Measurements from ENCODE around the gene MXRA8.

MXRA8 gene

DNA sequence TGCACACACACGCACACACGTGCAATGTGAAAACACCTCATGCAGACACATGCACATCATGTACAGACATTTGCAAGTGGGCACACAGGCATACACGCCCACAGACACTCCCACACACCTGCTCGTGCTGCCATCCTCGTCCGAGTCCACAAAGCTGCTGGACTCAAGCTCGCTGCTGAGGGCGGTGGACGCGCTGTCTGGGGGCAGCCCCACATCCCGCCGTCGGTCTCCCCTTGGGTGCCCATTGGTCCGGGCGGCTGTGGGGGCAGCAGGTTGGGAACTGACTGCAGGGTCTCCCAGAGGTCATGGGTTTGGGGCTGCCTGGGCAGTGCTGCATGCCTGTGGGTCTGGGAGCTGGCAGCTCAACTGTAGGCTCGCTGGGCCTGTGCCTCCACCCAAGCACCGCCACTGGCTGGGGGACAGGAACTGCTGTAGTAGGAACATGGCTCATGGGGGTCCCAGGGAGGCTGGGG lies 16.8 kb downstream of the MXRA8 start:
- no peak overlapping the region for H3K4me3 Mint-ChIP-seq
- no peaks in the 10 kb centered on the region for H3K27me3 Mint-ChIP-seq
- peaks cover 21% of the 10 kb centered on the region for H3K4me1 Mint-ChIP-seq
- no peaks in the 10 kb centered on the region for H3K9me3 Mint-ChIP-seq
- no peak for ATAC-seq
- H3K27ac Mint-ChIP-seq: no peak overlapping the region
- peaks cover 23% of the 10 kb centered on the region for H3K36me3 Mint-ChIP-seq

DNA sequence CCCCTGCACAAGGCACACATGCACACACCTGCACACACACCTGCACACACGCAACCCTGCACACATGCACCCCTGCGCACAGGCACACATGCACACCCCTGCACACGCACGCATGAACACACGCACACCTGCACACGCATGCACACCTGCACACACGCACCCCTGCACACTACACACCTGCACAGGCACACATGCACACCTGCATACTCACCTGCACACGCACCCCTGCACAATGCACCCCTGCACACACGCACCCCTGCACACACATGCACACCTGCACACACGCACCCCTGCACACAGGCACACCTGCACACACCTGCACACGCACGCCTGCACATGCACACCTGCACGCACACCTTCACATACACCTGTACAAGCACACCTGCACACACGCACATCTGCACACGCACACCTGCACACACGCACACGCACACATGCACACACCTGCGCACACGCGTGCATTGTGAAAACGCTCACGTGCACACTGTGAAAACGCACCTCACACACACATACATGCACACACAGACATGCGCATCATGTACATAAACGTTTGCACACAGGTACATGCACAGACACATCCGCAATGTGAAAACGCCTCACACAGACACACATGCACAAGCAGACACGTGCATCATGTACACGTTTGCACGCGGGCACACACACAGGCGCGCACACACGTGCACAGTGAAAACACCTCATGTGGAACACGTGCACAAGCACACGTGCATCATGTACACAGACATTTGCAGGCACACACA lies 17.4 kb downstream of the MXRA8 start:
- Mint-ChIP-seq H3K4me1 (peaks cover 15% of the 10 kb centered on the region), H3K9me3 (no peaks in the 10 kb centered on the region), H3K27me3 (no peaks in the 10 kb centered on the region), H3K4me3 (no peak overlapping the region), H3K27ac (no peak overlapping the region), H3K36me3 (peaks cover 23% of the 10 kb centered on the region)
- ATAC-seq: no peak

DNA sequence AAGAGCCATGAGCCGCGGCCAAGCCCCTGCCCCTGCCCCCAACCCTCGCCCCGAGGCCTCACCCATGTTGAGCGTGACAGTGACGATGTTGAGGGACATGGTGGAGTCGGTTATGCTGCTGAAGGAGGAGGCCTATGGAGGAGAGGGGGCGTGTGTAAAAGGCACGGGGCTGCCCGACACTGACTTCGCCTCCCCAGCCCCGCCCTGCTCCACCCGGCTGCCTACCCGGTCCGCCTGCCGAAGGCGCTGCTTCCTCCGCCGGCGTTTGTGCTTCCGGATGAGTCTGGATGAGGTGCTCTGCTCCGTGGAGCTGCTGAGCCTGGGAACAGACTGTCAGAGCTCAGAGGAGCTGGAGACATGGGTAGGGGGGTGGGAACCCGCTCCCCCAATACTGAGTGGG lies 18.2 kb downstream of the MXRA8 start:
- Mint-ChIP-seq H3K4me3 (no peak overlapping the region), H3K27me3 (no peaks in the 10 kb centered on the region), H3K27ac (no peak overlapping the region), H3K4me1 (peaks cover 12% of the 10 kb centered on the region), H3K9me3 (no peaks in the 10 kb centered on the region), H3K36me3 (peaks cover 23% of the 10 kb centered on the region)
- no peak for ATAC-seq

DNA sequence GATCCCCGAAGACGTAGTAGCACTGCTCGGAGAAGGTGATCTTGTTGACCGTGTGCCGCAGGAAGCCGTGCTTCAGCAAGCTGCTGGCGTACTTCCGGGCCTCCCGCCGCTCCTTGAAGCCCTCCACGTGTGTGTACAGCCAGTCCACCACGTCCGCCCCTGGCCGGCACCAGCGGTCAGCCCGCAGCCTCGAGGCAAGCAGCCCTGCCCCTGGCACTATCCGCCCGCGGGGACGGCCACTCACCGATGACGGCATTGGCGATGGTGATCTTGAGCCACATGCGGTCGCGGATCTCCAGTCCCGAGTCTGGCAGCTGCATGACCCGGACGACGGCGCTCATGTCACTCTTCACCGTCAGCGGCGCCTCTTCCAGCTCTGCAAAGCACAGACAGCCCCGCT lies 20.1 kb downstream of the MXRA8 start:
- Mint-ChIP-seq H3K36me3 (peaks cover 23% of the 10 kb centered on the region), H3K4me3 (no peak overlapping the region), H3K27ac (no peak overlapping the region), H3K27me3 (no peaks in the 10 kb centered on the region), H3K9me3 (no peaks in the 10 kb centered on the region), H3K4me1 (peaks cover 7% of the 10 kb centered on the region)
- ATAC-seq: no peak

DNA sequence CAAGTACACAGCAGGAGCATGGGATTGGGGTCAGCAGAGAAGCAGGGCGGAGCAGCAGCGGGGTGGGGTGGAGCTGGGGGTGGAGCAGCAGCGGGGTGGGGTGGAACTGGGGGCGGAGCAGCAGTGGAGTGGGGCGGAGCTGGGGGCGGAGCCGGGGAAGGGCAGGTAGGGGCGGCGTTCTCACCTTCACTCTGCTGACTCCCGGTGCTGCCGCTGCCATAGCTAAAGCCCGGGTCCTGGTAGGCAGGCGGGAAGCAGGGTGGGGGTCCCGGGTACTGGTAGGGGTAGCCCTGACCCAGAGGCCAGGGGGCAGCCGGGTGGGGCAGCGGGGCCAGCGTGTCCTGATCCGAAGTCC lies 20.6 kb downstream of the MXRA8 start:
- peak; percentile 22 for ATAC-seq
- Mint-ChIP-seq H3K27ac (no peak overlapping the region), H3K27me3 (no peaks in the 10 kb centered on the region), H3K4me1 (peaks cover 2% of the 10 kb centered on the region), H3K36me3 (peaks cover 23% of the 10 kb centered on the region), H3K9me3 (no peaks in the 10 kb centered on the region), H3K4me3 (no peak overlapping the region)

DNA sequence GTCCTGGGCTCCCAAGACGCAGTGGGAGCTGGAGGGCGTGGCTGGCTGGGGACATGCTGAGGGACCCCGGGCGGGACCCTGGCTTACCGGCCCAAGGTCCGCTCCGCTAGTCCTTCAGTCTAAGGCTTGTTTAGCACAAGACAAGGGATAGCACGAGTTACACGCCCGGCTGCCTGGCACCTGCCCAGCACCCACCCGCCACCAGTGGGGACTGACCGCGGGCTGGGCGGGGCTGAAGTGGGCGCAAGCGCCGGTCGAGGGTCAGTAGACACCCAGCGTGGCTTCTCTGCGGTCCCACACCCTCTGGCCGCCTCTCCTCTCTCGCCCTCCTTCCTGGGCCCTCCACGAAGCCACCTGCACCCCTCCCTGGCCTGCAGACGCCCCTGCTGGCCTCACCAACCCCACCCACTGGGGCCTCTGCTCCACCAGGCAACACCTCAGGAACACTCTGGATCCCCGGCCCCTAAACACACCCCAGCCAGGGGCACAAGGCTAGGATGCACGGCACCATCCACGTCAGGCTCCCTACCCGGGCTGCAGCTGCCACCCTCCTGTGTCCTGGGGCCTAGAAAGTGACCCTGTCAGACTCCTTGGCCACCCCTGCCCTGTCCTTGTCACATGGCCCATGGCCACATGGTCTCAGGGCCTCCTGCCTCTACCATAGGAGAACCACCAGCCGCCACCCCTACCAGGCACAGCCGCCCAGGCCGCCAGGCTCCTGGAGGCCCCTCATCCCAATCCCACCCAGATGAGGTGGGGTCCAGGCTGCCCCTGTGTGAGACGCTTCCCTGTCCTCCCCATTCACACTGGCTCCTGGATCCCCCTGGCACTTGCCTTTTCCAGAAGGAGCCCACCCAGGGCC lies 21.2 kb downstream of the MXRA8 start:
- H3K27ac Mint-ChIP-seq: no peak overlapping the region
- no peaks in the 10 kb centered on the region for H3K9me3 Mint-ChIP-seq
- no peak overlapping the region for H3K4me3 Mint-ChIP-seq
- no peaks in the 10 kb centered on the region for H3K27me3 Mint-ChIP-seq
- ATAC-seq: no peak
- H3K36me3 Mint-ChIP-seq: peaks cover 23% of the 10 kb centered on the region
- H3K4me1 Mint-ChIP-seq: no peaks in the 10 kb centered on the region

DNA sequence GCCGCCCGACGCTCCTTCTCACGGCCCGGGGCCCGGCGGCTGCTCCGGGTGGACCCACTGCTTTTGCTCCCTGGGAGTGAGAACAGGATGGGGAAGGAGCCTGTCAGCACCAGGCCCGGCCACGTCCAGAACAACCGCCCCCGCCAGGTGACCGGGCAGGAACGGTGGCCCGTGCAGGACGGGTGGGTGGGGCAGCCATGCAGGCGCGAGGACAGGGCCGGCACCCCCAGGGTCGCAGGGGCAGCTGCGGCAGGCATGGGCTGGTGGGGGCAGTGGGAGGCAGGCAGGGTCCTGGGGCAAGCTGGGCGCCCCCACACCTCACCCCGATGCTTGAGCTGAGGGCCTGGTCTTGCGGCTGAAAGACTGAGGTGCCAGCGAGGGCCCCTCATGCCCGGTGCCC lies 21.9 kb downstream of the MXRA8 start:
- peaks cover 22% of the 10 kb centered on the region for H3K36me3 Mint-ChIP-seq
- H3K27me3 Mint-ChIP-seq: no peaks in the 10 kb centered on the region
- H3K4me3 Mint-ChIP-seq: no peak overlapping the region

DNA sequence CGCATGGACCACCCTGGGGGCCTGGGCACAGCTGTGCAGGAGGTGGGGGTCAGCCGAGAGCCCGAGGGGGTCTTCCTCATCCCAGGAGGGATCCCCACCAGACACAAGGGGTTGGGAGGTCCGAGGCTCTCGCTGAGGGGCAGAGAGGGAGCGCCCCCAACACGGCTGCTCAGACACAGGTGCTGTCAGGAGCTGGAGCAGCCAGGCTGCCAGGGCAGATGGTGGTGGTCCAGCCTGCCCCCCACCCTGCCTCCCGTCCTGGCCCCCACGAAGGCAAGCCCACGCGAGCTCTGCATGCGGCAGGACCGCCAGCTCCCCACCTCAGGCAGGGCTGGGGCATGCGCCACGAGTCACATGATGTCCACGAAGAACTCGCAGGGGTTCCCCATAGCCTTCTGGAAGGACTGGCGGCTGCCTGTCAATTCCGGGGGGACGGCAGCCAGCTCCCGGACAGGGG lies 22.5 kb downstream of the MXRA8 start:
- Mint-ChIP-seq H3K36me3 (peaks cover 16% of the 10 kb centered on the region), H3K27ac (no peak overlapping the region), H3K9me3 (no peaks in the 10 kb centered on the region), H3K27me3 (no peaks in the 10 kb centered on the region), H3K4me1 (peaks cover 5% of the 10 kb centered on the region), H3K4me3 (no peak overlapping the region)
- no peak for ATAC-seq

More for the DNA sequence above, 21.9 kb downstream of the MXRA8 start:
- Mint-ChIP-seq H3K27ac (no peak overlapping the region), H3K4me1 (no peaks in the 10 kb centered on the region), H3K9me3 (no peaks in the 10 kb centered on the region)
- ATAC-seq: no peak

DNA sequence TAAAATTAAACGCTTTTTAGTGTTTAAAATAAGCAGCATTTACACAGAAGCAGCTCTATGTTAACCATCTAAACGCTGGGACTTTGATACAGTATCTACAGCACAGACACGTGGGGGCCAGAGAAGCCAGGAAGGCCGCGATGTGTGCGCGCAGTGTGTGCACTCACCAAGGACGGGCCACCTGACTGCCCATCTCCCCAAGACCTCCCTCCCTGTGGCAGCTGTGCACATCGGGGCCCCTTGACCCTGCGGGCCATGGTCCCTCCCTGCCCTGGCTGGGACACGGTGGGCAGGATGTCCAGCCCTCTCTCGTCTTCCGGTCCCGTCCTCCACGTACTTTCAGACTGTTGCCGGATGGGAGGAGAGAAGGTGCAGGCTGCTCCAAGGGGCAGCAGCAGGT lies 23.1 kb downstream of the MXRA8 start:
- Mint-ChIP-seq H3K27me3 (no peaks in the 10 kb centered on the region), H3K4me1 (peaks cover 11% of the 10 kb centered on the region), H3K36me3 (peaks cover 15% of the 10 kb centered on the region), H3K9me3 (no peaks in the 10 kb centered on the region), H3K27ac (no peak overlapping the region), H3K4me3 (no peak overlapping the region)
- no peak for ATAC-seq

DNA sequence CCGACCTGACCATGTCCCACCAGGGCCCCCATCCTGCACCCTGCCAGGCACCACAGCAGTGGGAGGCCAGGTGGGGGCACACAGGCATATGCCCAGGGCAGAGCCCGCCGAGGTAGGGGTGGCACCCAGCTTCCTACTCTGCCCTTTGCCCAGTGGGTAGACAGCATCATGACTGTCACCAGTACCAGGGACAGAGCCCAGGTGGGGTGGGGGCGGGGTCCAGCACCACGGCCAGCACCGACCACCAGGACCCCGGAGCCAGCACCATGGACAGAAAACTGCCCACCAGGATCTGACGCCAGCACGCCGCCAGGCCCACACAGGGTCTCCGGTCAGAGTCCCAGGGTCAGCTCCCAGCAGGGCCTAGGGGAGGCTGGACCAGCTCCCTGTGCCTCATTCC lies 23.5 kb downstream of the MXRA8 start:
- Mint-ChIP-seq H3K27me3 (no peaks in the 10 kb centered on the region), H3K27ac (no peak overlapping the region), H3K4me1 (peaks cover 15% of the 10 kb centered on the region), H3K4me3 (no peak overlapping the region), H3K9me3 (no peaks in the 10 kb centered on the region), H3K36me3 (peaks cover 18% of the 10 kb centered on the region)
- no peak for ATAC-seq

DNA sequence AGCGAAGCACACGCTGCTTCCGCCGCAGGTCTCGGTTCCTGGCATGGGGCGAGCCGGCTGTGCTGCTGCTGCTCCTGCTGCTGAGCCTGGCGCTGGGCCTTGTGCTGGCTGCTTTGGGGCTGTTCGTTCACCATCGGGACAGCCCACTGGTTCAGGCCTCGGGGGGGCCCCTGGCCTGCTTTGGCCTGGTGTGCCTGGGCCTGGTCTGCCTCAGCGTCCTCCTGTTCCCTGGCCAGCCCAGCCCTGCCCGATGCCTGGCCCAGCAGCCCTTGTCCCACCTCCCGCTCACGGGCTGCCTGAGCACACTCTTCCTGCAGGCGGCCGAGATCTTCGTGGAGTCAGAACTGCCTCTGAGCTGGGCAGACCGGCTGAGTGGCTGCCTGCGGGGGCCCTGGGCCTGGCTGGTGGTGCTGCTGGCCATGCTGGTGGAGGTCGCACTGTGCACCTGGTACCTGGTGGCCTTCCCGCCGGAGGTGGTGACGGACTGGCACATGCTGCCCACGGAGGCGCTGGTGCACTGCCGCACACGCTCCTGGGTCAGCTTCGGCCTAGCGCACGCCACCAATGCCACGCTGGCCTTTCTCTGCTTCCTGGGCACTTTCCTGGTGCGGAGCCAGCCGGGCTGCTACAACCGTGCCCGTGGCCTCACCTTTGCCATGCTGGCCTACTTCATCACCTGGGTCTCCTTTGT lies 24.7 kb downstream of the MXRA8 start:
- Mint-ChIP-seq H3K4me3 (no peak overlapping the region), H3K27me3 (no peaks in the 10 kb centered on the region), H3K36me3 (peaks cover 16% of the 10 kb centered on the region), H3K27ac (no peak overlapping the region), H3K9me3 (no peaks in the 10 kb centered on the region), H3K4me1 (peaks cover 24% of the 10 kb centered on the region)
- ATAC-seq: no peak

DNA sequence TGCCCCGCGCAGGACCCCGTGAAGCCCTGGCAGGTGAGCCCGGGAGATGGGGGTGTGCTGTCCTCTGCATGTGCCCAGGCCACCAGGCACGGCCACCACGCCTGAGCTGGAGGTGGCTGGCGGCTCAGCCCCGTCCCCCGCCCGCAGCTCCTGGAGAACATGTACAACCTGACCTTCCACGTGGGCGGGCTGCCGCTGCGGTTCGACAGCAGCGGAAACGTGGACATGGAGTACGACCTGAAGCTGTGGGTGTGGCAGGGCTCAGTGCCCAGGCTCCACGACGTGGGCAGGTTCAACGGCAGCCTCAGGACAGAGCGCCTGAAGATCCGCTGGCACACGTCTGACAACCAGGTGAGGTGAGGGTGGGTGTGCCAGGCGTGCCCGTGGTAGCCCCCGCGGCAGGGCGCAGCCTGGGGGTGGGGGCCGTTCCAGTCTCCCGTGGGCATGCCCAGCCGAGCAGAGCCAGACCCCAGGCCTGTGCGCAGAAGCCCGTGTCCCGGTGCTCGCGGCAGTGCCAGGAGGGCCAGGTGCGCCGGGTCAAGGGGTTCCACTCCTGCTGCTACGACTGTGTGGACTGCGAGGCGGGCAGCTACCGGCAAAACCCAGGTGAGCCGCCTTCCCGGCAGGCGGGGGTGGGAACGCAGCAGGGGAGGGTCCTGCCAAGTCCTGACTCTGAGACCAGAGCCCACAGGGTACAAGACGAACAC lies 25.4 kb downstream of the MXRA8 start:
- H3K27me3 Mint-ChIP-seq: no peaks in the 10 kb centered on the region
- ATAC-seq: no peak
- H3K4me3 Mint-ChIP-seq: no peak overlapping the region
- no peaks in the 10 kb centered on the region for H3K9me3 Mint-ChIP-seq
- peaks cover 27% of the 10 kb centered on the region for H3K4me1 Mint-ChIP-seq
- no peak overlapping the region for H3K27ac Mint-ChIP-seq
- peaks cover 10% of the 10 kb centered on the region for H3K36me3 Mint-ChIP-seq

DNA sequence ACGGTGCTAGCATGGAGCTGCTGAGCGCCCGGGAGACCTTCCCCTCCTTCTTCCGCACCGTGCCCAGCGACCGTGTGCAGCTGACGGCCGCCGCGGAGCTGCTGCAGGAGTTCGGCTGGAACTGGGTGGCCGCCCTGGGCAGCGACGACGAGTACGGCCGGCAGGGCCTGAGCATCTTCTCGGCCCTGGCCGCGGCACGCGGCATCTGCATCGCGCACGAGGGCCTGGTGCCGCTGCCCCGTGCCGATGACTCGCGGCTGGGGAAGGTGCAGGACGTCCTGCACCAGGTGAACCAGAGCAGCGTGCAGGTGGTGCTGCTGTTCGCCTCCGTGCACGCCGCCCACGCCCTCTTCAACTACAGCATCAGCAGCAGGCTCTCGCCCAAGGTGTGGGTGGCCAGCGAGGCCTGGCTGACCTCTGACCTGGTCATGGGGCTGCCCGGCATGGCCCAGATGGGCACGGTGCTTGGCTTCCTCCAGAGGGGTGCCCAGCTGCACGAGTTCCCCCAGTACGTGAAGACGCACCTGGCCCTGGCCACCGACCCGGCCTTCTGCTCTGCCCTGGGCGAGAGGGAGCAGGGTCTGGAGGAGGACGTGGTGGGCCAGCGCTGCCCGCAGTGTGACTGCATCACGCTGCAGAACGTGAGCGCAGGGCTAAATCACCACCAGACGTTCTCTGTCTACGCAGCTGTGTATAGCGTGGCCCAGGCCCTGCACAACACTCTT lies 26.2 kb downstream of the MXRA8 start:
- ATAC-seq: no peak
- Mint-ChIP-seq H3K27me3 (no peaks in the 10 kb centered on the region), H3K9me3 (no peaks in the 10 kb centered on the region), H3K4me3 (no peak overlapping the region), H3K27ac (no peak overlapping the region), H3K36me3 (peaks cover 11% of the 10 kb centered on the region), H3K4me1 (peaks cover 32% of the 10 kb centered on the region)
